HG02588 (cell line): ENCODE data around the gene PDE6C.
"Not testable (repeated sequence)": the region's sequence is repeated elsewhere in the genome, so short reads cannot be mapped to it uniquely, and the experiment has no call there.

ENCODE experiments used
- ATAC-seq: cut with Tn5 transposase; IDR thresholded peaks from one replicate; pipeline ENCODE4 v1.9.1; 2021; ENCODE audit warnings: mild to moderate bottlenecking, moderate library complexity; ENCODE audit not compliant: unreplicated experiment

Gene PDE6C

GRCh38 chr10:93629647-93630305 is 17.4 kb downstream of the PDE6C start:
- ATAC-seq = no peak

DNA sequence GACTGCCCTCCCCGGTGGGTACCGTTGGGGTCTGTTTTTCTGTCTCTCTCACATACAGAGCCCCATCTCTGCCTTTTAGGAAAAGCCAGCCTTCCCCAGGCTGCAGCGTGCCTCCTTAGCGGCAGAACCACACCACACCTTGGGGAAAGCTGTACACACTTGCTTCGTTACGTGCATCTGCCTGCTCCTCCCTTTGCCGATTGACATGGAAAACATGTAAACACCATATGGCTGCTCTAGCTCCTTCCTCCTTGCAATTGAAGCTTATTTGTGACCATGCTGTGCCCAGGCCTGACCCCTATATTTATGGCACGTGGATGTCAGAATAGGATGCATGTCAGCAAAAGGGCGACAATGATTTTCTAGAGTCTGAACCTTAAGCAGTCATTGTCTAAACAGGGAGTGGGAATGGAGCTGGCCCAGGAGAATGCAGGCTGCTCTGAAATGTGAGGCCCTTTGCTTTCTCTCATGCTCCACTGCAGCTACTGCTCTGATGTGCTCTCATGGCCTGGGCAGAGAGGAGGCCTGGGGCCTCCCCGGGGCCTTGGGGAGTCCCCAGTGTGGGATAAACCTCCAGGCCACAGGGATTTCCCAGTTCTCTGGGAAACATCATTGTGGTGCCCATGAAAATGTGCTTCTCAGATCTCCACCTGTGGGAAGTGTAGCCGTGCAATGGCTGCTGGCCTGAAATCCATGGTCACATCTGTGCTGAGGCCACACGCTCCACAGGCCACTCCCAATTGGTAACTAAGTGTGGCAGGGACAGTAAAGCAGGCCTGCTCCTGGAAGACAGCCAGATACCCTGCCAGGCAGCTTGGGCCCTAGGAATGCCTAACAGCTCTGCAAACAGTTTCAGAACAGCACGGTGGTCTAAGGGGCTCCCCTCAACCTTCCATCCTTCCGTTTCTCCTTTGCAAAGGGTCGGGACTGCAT is 18.6 kb downstream of the PDE6C start:
- no peak for ATAC-seq

DNA sequence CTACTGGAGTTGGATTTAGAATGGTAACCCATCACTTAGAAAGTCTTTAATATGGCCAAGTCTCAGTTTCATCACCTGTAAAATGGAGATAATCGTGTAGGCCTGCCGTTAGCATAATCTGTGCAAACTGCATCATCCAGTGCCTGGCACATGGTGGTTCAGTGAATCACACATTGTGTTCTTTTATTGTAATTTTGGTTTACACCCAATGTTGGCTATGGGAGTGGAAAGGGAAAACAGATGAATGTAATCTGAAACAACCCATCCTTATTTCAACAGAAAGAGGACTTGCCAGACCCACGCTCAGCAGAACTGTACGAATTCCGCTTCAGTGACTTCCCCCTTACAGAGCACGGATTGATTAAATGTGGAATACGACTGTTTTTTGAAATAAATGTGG is 27.5 kb downstream of the PDE6C start:
- ATAC-seq = no peak

DNA sequence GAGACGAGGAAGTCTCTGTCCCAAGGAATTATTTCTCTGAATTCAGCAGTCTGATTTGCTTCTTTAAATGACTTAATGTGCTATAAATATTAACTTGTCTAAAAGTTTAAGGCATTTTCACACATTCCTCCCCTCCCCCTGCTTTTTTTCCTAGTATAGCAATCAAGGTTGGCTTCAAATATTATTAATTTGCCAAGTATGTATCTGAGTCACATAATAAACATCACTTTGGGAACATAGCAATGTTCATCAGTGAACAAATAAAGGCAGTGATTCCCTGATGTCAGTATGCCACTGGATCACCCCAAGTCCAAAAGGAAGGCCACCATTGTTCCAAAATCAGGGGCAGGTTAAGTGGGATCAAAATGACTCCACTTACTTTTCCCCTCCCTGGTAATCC is 40.5 kb downstream of the PDE6C start:
- ATAC-seq = no peak

DNA sequence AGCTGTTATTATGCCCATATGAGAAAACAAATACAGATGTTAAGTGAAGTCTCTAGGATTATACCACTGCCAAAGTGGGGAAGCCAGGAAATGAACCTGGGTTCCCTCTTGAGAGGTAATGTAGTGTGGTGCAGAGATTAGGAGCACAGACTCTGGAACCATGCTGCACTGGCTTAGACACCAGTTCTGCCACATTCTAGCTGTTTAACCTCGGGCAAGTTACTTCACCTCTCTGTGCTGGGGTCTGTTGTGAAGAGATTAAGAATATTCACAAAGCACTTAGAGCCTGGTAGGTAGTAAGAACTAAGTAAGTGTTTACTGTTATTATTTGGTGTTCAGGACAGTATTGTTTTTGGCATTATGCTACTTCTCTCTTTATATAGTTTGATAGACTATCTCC is 41.9 kb downstream of the PDE6C start:
- ATAC-seq = no peak

GRCh38 chr10:93656155-93656554 is 43.8 kb downstream of the PDE6C start:
- no peak for ATAC-seq

- ATAC-seq = no peak
Measured at GRCh38 chr10:93657757-93658156, 45.4 kb downstream of the PDE6C start.

DNA sequence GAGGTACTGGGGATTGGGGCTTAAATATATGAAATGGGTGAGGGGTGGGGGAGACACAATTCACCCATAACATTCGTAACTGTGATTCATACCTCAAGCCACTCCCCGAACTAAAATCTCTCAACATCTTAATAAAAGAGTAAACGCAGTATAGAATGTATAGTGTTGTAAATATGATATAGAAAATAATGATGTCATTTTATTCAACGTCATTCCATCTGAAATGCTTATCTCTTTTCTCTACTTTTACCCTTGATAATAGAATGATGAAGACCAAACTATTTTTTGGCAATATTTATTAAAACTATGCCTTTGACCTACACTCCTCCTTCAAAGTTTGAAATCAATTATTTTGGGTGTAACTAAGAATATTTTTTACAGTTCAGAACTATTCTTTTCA is 53.7 kb downstream of the PDE6C start:
- no peak for ATAC-seq

DNA sequence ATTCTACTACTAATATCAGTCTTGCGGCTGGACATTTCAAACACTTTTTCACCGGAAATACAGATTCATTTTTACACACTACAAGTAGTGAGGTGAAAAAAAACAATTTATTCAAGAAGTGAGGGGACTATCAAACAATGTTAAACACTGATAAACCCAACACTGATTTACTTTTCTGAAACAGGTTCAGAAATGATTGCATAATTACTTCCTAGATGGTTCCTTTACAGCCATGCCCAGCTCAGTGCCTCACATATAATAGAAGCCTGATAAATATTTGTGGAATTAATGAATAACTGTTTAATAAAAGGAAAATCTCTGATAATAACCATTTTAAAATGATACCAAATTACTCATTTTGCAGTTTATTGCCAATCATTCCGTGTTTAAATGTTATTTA is 55.5 kb downstream of the PDE6C start:
- ATAC-seq = no peak

DNA sequence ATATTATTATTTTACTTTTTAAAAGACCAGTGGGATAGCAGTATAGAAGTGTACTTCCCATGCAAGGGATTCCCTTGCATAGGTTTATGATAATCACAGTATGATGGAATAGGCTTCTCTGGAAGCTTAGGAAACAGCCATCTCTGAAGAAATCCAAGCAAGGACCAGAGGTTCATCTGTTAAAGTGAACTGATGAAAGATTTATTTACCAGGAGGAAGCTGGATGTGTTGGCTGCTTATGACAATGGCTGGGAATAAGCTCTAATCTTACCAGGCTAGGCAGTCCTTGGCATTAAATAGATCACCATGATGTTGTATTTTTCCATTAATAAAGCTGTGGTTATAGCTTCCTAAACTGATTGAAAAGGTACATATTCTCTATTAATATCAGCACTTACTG is 58.0 kb downstream of the PDE6C start:
- ATAC-seq = no peak

- ATAC-seq = no peak
Measured at GRCh38 chr10:93671042-93671441, 58.7 kb downstream of the PDE6C start.

GRCh38 chr10:93672022-93672678 is 59.8 kb downstream of the PDE6C start:
- ATAC-seq = no peak

DNA sequence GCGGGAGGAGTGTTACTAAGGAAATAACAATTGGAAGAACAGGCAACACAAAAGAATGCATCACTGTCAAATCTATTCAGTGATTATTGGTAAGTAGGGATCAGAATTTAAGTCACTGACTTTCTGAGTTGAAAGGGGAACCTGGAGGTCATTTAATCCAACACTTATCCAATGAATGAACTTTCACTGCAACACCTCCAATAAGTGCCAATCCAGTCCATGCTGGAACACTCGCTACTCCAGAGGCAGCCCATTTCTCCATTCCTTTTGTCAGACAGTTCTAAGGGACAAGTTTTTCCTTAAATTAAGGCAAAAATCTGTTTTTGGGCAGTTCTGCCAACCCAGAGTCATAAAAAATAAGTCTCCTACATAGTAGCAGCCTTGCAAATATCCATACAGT is 60.6 kb downstream of the PDE6C start:
- no peak for ATAC-seq

DNA sequence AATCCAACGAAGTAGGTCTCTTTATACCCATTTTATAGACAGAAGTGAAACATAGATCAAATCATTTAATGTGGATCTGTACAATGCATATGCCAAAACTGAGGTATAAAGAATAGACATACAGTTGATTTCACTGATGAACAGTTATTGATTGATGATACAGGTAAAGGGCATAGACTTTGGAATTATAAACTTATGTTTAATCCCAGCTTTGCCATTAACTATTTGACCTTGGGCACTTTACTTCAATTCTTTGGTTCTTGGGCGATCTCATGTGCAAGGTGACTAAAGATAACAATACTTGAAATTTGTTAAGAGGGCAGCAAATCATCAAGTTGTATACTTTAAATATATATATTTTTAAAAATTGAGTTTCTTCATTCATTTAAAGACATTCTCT is 61.5 kb downstream of the PDE6C start:
- no peak for ATAC-seq

DNA sequence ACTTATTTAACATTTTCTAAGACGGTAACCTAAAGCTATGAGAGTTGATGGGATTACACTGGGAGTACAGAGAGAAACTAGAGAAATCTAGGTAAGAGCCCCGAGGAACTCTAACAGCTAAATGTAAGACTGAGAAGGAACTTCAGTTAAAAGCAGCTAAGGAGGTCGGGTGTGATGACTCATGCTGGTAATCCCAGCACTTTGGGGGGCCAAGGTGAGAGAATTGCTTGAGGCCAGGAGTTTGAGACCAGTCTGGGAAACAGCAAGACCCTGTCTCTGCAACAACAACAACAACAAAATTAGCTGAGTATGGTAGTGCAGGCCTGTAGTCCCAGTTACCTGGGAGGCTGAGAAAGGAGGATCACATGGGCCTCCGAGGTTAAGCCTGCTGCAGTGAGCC is 66.0 kb downstream of the PDE6C start:
- no peak for ATAC-seq

- no peak for ATAC-seq
Measured at GRCh38 chr10:93678805-93679587, 66.7 kb downstream of the PDE6C start.

DNA sequence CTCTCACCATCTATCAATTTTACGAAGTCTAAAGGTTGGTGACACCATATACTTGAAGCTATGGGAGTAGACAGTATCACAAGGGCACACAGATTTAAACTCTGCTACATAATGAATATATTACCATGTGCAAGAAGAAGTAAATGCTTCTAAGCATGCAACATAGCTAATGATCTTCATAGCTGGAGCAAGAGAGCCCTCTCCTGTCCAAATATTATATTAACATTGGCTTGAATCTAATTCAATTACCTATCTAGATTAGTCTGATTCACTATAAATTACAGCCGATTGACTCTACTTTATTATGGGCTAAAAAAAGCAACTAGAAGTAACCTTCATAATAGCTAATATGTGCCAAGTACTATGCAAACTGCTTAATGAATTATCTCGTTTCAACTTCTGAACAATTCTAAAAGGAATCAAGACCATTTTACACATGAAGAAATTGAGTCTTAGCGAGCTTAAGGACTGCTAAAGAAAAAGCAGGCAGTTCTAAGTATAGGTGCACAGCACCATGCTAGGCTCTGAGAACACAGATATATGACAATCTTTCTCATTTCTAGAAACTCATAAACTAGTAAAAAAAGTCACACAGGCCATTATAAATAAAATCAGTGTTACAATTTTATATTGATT is 68.2 kb downstream of the PDE6C start:
- no peak for ATAC-seq

- ATAC-seq = no peak
Measured at GRCh38 chr10:93687737-93688136, 75.4 kb downstream of the PDE6C start.

GRCh38 chr10:93695740-93696139 is 83.4 kb downstream of the PDE6C start:
- ATAC-seq = no peak

DNA sequence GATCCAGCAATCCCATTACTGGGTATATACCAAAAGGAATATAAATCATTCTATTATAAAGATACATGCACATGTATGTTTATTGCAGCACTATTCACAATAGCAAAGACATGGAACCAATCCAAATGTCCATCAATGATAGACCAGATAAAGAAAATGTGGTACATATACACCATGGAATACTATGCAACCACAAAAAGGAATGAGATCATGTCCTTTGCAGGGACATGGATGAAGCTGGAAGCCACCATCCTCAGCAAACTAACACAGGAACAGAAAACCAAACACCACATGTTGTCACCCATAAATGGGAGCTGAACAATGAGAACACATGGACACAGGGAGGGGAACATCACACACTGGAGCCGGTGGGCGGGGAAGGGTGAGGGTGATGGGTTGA is 84.2 kb downstream of the PDE6C start:
- ATAC-seq = not testable (repeated sequence)

DNA sequence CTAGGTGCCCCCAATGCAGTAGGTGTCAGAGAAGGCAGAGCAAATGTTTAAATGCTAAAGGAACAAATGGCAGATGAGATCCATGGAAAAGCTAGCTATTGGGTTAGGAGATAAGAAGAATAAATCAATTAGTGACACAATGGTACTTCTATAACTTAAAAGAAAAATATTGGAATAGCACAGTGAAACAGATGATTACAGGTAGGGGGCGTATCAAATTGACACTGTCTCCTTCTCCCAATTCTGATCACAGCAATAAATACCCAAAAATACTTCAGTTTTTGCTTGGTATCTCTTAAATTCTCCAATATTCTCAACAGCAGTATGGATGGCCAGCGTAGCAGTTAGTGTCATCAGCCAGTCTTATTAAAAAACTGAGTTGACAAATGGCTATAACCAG is 84.9 kb downstream of the PDE6C start:
- no peak for ATAC-seq
